GDM1 (cell line): ENCODE results near the gene NINJ2.
A peak's percentile ranks its signal among the peaks of the same experiment; 100 is the strongest.
"Not testable (repeated sequence)": the region's sequence is repeated elsewhere in the genome, so short reads cannot be mapped to it uniquely, and the experiment has no call there.

Experiments used
- DNase-seq: peaks from one replicate; lab custom pipeline; 2025; lab: John Stamatoyannopoulos, UW

Gene NINJ2

GRCh38 chr12:585062-586061 lies 77.9 kb downstream of the NINJ2 start:
- DNase-seq: no peak

- no peak for DNase-seq
Measured at GRCh38 chr12:583251-583869, 79.9 kb downstream of the NINJ2 start.

- DNase-seq: no peak
Measured at GRCh38 chr12:581746-582145, 81.5 kb downstream of the NINJ2 start.

- DNase-seq: no peak
Measured at GRCh38 chr12:581321-581720, 81.9 kb downstream of the NINJ2 start.

GRCh38 chr12:580813-581212 lies 82.4 kb downstream of the NINJ2 start:
- DNase-seq: no peak

- no peak for DNase-seq
Measured at GRCh38 chr12:579420-580110, 83.7 kb downstream of the NINJ2 start.

GRCh38 chr12:578748-579419 lies 84.4 kb downstream of the NINJ2 start:
- DNase-seq: no peak

GRCh38 chr12:577994-578747 lies 85.1 kb downstream of the NINJ2 start:
- DNase-seq: not testable (repeated sequence)

- DNase-seq: no peak
Measured at GRCh38 chr12:576615-577110, 86.6 kb downstream of the NINJ2 start.

- DNase-seq: peak; percentile 72
Measured at GRCh38 chr12:575948-576614, 87.2 kb downstream of the NINJ2 start.

GRCh38 chr12:575129-575502 lies 88.1 kb downstream of the NINJ2 start:
- DNase-seq: no peak

GRCh38 chr12:574475-575128 lies 88.6 kb downstream of the NINJ2 start:
- no peak for DNase-seq

- no peak for DNase-seq
Measured at GRCh38 chr12:573232-573631, 90.0 kb downstream of the NINJ2 start.

- DNase-seq: no peak
Measured at GRCh38 chr12:572532-572899, 90.7 kb downstream of the NINJ2 start.

- no peak for DNase-seq
Measured at GRCh38 chr12:571795-572531, 91.3 kb downstream of the NINJ2 start.

GRCh38 chr12:570921-571794 lies 92.1 kb downstream of the NINJ2 start:
- DNase-seq: no peak

GRCh38 chr12:570435-570920 lies 92.8 kb downstream of the NINJ2 start:
- no peak for DNase-seq

- peak; percentile 72 for DNase-seq
Measured at GRCh38 chr12:569803-570434, 93.3 kb downstream of the NINJ2 start.
